Measurements from ENCODE around the gene UBE4B. TPM values are rescaled to one million over a fixed set of nuclear protein-coding genes. Genes with fewer than 3 reads are reported as not detected.

The UBE4B gene
- total and polyA plus RNA-seq, 2 of the 4 experiments (the other 2 are of a cell fraction), result 26.5 to 39.3 TPM

DNA sequence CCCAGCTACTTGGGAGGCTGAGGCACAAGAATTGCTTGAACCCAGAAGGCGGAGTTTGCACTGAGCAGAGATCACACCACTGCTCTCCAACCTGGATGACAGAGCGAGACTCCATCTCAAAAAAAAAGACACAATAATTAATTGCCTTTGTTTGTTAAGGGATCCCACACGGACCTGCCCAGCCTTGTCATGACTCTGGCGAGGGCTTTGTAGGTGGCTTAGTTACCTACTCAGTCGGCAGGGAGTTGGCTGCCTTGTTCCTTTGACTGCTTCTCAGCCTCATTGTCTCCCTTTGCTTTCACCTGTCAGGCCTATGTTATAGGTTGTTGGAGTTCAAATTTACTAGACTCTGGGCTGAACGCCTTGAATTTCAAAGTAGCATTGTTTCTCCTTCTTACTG lies 82.0 kb downstream of the UBE4B start:
- H3K4me1 ChIP-seq (ENCODE audit: control insufficient read depth, insufficient read depth, low read length), result peaks cover 3% of the 10 kb centered on the region; the same call in 1 of the 2 replicates
- peaks cover 12% of the 10 kb centered on the region for H3K9me1 ChIP-seq (ENCODE audit: insufficient read depth, low read length)
- H3K36me3 ChIP-seq (ENCODE audit: control insufficient read depth, insufficient read depth, low read length), result peaks cover 20% of the 10 kb centered on the region
- TF ChIP-seq RFX5 (IDR thresholded peaks at IDR 0.05; ENCODE audit: low read depth, low read length) (no peak), FOS (IDR thresholded peaks at IDR 0.05; ENCODE audit: low read depth, low read length) (no peak), MXI1 (IDR thresholded peaks at IDR 0.05; ENCODE audit: borderline replicate concordance, low read depth, low read length) (no peak)
- no peak overlapping the region for H3K4me3 ChIP-seq (ENCODE audit: insufficient read depth, low read depth, low read length)
- H2AK5ac ChIP-seq (ENCODE audit: low read depth, low read length), result no peak overlapping the region
- H2BK15ac ChIP-seq (ENCODE audit: low read depth, low read length), result no peak overlapping the region
- POLR2A ChIA-PET (ENCODE audit: unreplicated experiment), result no interaction called here
- no peak overlapping the region for H3K18ac ChIP-seq (ENCODE audit: low read depth, low read length)
- no peak overlapping the region for H2AFZ ChIP-seq (replicated peaks; ENCODE audit: low read length, poor library complexity)
- no CpG with 5 or more reads among the region's 6 CpGs for WGBS, 2 experiments (ENCODE audit: extremely low coverage in 2 of 2, insufficient read length in 1 of 2)
- no peak for DNase-seq
- no peak overlapping the region for H4K8ac ChIP-seq (ENCODE audit: low read depth in 2 of 2, low read length in 2 of 2)
- peaks cover 3% of the 10 kb centered on the region; the same call in 1 of the 2 replicates for H4K20me1 ChIP-seq (ENCODE audit: insufficient read depth, low read length)
- H3K79me1 ChIP-seq (ENCODE audit: low read depth in 1 of 2, low read length in 2 of 2), result peaks cover 17 to 39% of the 10 kb centered on the region in 2 experiments
- H3K56ac ChIP-seq (ENCODE audit: extremely low read depth, insufficient read depth, low read length), result no peak overlapping the region
- H3K27ac ChIP-seq (ENCODE audit: insufficient read depth, low read length), result no peak overlapping the region
- CTCF ChIA-PET, result no interaction called here
- H3K9ac ChIP-seq (ENCODE audit: low read depth, low read length), result no peak overlapping the region
- no peak overlapping the region for H3K14ac ChIP-seq (replicated peaks; ENCODE audit: low read depth, low read length)
- dilution Hi-C loops (cut with HindIII; ENCODE audit: low sequenced_read_pairs, unreplicated experiment), result no loop called here
- intact Hi-C loops (cut with micrococcal nuclease), result no loop called here
- H2BK120ac ChIP-seq (ENCODE audit: low read depth, low read length), result no peak overlapping the region
- H3K27me3 ChIP-seq (ENCODE audit: control insufficient read depth, insufficient read depth, low read length), result no peaks in the 10 kb centered on the region
- no TSS peak for BruUV-seq (replicated peaks)
- no peaks in the 10 kb centered on the region for H3K9me3 ChIP-seq (ENCODE audit: control insufficient read depth, insufficient read depth, low read length)
- no peak overlapping the region for H2BK20ac ChIP-seq (ENCODE audit: low read depth, low read length)
- no peak overlapping the region for H3K4ac ChIP-seq (ENCODE audit: low read depth, low read length)
- H2BK5ac ChIP-seq (ENCODE audit: low read depth, low read length, poor library complexity, severe bottlenecking), result no peak overlapping the region
- H3K23ac ChIP-seq (ENCODE audit: low read depth, low read length), result no peak overlapping the region
- no peak overlapping the region for H4K91ac ChIP-seq (ENCODE audit: insufficient read depth, low read depth, low read length)
- in situ Hi-C loops (cut with MboI; ENCODE audit: low sequenced_read_pairs), result no loop called here
- H4K5ac ChIP-seq (ENCODE audit: low read depth, low read length), result no peak overlapping the region
- no peak for ATAC-seq (ENCODE audit: low read depth)
- no peak overlapping the region for H2AK9ac ChIP-seq (replicated peaks; ENCODE audit: low read depth, low read length, poor library complexity)
- H3K4me2 ChIP-seq (ENCODE audit: low read depth, low read length), result no peak overlapping the region
